Measurements from ENCODE around the gene ADI1. TPM values are rescaled to one million over a fixed set of nuclear protein-coding genes. Genes with fewer than 3 reads are reported as not detected.

Gene ADI1
- total and polyA plus RNA-seq, 2 of the 8 experiments (the other 6 are each of a cell fraction or from before 2014, with no cell fraction given), result 12.2 to 40.2 TPM

- Histone ChIP-seq H3K9me3 (ENCODE audit: insufficient read depth in 2 of 2, low read depth in 1 of 2, low read length in 1 of 2) (peaks cover 0 to 12% of the 10 kb centered on the region in 2 experiments; a peak in 1 of 4 replicates), H3K9ac (replicated peaks in 1 of 4; ENCODE audit: extremely low read depth in 1 of 4, low read depth in 3 of 4, low read length in 3 of 4) (no peak overlapping the region), H3K14ac (ENCODE audit: insufficient read length) (no peak overlapping the region), H3K18ac (ENCODE audit: extremely low read depth, low read length) (no peak overlapping the region), H2BK15ac (ENCODE audit: low read length) (no peak overlapping the region), H3K27me3 (replicated peaks in 1 of 4; ENCODE audit: control insufficient read depth in 3 of 4, extremely low read depth in 1 of 4, insufficient read depth in 3 of 4, low read length in 3 of 4) (no peaks in the 10 kb centered on the region), H4K20me1 (replicated peaks in 1 of 2; ENCODE audit: control insufficient read depth in 1 of 2, insufficient read depth in 2 of 2, low read length in 2 of 2) (no peaks in the 10 kb centered on the region), H3K27ac (ENCODE audit: low read depth, low read length) (no peak overlapping the region), H3K36me3 (ENCODE audit: control insufficient read depth in 2 of 4, insufficient read depth in 4 of 4, low read length in 3 of 4) (no peaks in the 10 kb centered on the region), H3K4me2 (ENCODE audit: insufficient read depth in 1 of 2, low read depth in 2 of 2, low read length in 2 of 2) (no peak overlapping the region), H3K79me1 (ENCODE audit: low read depth, low read length) (no peaks in the 10 kb centered on the region), H2AK5ac (ENCODE audit: low read depth, low read length) (no peak overlapping the region), H3K23me2 (ENCODE audit: low read depth, low read length) (no peaks in the 10 kb centered on the region), H3K4me3 (ENCODE audit: extremely low read depth in 1 of 4, insufficient read depth in 2 of 4, low read depth in 3 of 4, low read length in 4 of 4) (no peak overlapping the region), H3K56ac (replicated peaks; ENCODE audit: insufficient read length, low read depth, low read length) (no peak overlapping the region), H3K23ac (ENCODE audit: insufficient read length) (no peak overlapping the region), H2BK5ac (ENCODE audit: low read depth, low read length) (no peak overlapping the region), H2BK20ac (ENCODE audit: low read length) (no peak overlapping the region), H3K4ac (replicated peaks; ENCODE audit: insufficient read length, low read depth, low read length) (no peak overlapping the region), H4K91ac (replicated peaks; ENCODE audit: insufficient read length, low read length) (no peak overlapping the region), H4K5ac (ENCODE audit: insufficient read length, low read depth, low read length) (no peak overlapping the region), H2BK120ac (replicated peaks; ENCODE audit: low read depth, low read length) (no peak overlapping the region), H4K8ac (ENCODE audit: extremely low read depth, insufficient read depth, low read length) (no peak overlapping the region), H2AFZ (ENCODE audit: low read length) (no peak overlapping the region), H3K4me1 (replicated peaks in 1 of 4; ENCODE audit: control insufficient read depth in 3 of 4, insufficient read depth in 4 of 4, low read length in 3 of 4) (peaks cover 0 to 9% (median 7%) of the 10 kb centered on the region in 4 experiments; a peak in 5 of 7 replicates), H2BK12ac (ENCODE audit: low read depth, low read length) (no peak overlapping the region), H3K79me2 (ENCODE audit: control insufficient read depth in 1 of 2, insufficient read depth in 2 of 2, low read length in 2 of 2) (no peaks in the 10 kb centered on the region)
- DNase-seq (ENCODE audit: low read depth in 1 of 2, low spot score in 2 of 2) (no peak), FAIRE-seq (no peak)
- 89% methylated on average over 6 of the region's 6 CpGs; no CpG with 5 or more reads in 1 of the 2 experiments for WGBS, 2 experiments (ENCODE audit: extremely low coverage in 1 of 2, insufficient coverage in 1 of 2, insufficient read length in 1 of 2, insufficient replicate concordance in 2 of 2, low coverage in 1 of 2, low lambda C conversion rate in 2 of 2, missing lambda C conversion rate in 1 of 2)
- CTCF ChIA-PET (ENCODE audit: partially characterized antibody), result interaction anchor here (0.6 kb wide), 1 partner anchor 49 kb away, joined by 4 read pairs; no protein-coding TSS in a partner anchor
- POLR2A ChIA-PET (ENCODE audit: partially characterized antibody), result interaction anchor here (0.9 to 1.1 kb wide), 3 partner anchors 9 to 68 kb away, joined by 3 to 5 read pairs (median 3); no protein-coding TSS in a partner anchor
- TF ChIP-seq EGR1 (IDR thresholded peaks at IDR 0.05; ENCODE audit: borderline replicate concordance, low read depth, low read length) (no peak), PHF8 (conservative IDR thresholded peaks at IDR 0.05; ENCODE audit: low read depth, low read length) (no peak), TCF12 (IDR thresholded peaks at IDR 0.05; ENCODE audit: low read depth, low read length) (no peak), BRCA1 (IDR thresholded peaks at IDR 0.05; ENCODE audit: low read depth, low read length) (no peak), KDM5A (IDR thresholded peaks at IDR 0.05; ENCODE audit: low read length) (no peak), SAP30 (IDR thresholded peaks at IDR 0.05; ENCODE audit: insufficient read depth, insufficient replicate concordance, low read length) (no peak), RAD21 (IDR thresholded peaks at IDR 0.05 in 1 of 2, conservative IDR thresholded peaks at IDR 0.05 in 1 of 2; ENCODE audit: low read depth in 2 of 2, low read length in 2 of 2) (no peak), USF2 (IDR thresholded peaks at IDR 0.05; ENCODE audit: low read length) (no peak), NANOG (IDR thresholded peaks at IDR 0.05; ENCODE audit: insufficient read depth, low read depth, low read length, poor library complexity, severe bottlenecking) (no peak), CTBP2 (IDR thresholded peaks at IDR 0.05; ENCODE audit: borderline replicate concordance, insufficient read depth, insufficient read length, low read length) (no peak), MAFK (IDR thresholded peaks at IDR 0.05; ENCODE audit: low read depth, low read length) (no peak), BACH1 (IDR thresholded peaks at IDR 0.05; ENCODE audit: low read length) (no peak), JUND (IDR thresholded peaks at IDR 0.05; ENCODE audit: low read length) (no peak)
Measured at GRCh38 chr2:3491306-3491705, 28.0 kb downstream of the ADI1 start.

Data from H1 (cell line).